Esophagus squamous epithelium (tissue), 4 donors: Measurements from ENCODE around the gene ARPC4.

Experiments
- CTCF ChIP-seq, 6 experiments: fragments of 450-650 bp in 4 of 6; fragments of 200-600 bp in 2 of 6; sonication (generic) in 2 of 6; IDR thresholded peaks; one replicate each; pipeline ENCODE4 v1.5.1; 2016 to 2019; ENCODE audit warnings: antibody characterized with exemption in 6 of 6, mild to moderate bottlenecking in 4 of 6, moderate library complexity in 4 of 6
- POLR2A ChIP-seq, 4 donors: fragments of 450-650 bp; IDR thresholded peaks; one replicate each; pipeline ENCODE4 v1.6.1; 2017; ENCODE audit warnings: antibody characterized with exemption in 4 of 4, mild to moderate bottlenecking in 4 of 4, moderate library complexity in 3 of 4

GRCh38 chr3:9820946-9821345 lies 28.1 kb downstream of the ARPC4 start:
- TF ChIP-seq CTCF (IDR thresholded peaks at IDR 0.05): peak in 2 of 6 experiments; percentile 26 to 52
- no peak for TF ChIP-seq POLR2A (IDR thresholded peaks at IDR 0.05)
